ENCODE measurements around the gene F8.

Gene F8

GRCh38 chrX:154793084-154793795 is 229.3 kb downstream of the F8 start:
- no peak for DNase-seq (ENCODE audit: extremely low read depth in 1 of 2, low read depth in 1 of 2)

- DNase-seq (ENCODE audit: extremely low read depth in 1 of 2, low read depth in 1 of 2) = peak in 1 of 2 donors; percentile 17
Measured at GRCh38 chrX:154791939-154792338, 230.6 kb downstream of the F8 start.

DNA sequence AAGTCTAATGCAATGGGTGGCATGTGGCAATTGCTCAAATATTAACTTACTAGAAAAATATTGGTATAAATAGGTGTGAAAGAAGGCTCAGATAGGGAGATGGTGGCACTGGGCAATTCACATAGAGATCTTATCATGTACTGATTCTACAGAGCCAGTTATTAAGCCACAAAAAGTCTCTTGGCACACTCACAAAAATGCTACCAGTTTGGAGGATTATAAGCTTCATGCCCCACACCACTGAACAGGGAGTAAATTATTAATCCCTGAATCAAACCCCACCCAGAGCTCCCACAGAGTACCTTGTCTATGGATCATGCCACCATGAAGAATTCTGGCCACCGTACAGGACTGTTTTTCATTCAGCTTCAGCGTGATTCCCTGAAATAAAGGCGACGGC is 231.1 kb downstream of the F8 start:
- no peak for DNase-seq (ENCODE audit: extremely low read depth in 1 of 2, low read depth in 1 of 2)
